ENCODE data around the gene INAFM2. TPM values are rescaled to one million over a fixed set of nuclear protein-coding genes. Genes with fewer than 3 reads are reported as not detected.

INAFM2 gene
- total and polyA plus RNA-seq, 4 donors: 3.3 to 5.7 (median 4.4) TPM

- H3K4me3 ChIP-seq (ENCODE audit: low read depth in 1 of 3, low read length in 3 of 3): no peak overlapping the region
- no peaks in the 10 kb centered on the region for H3K9me3 ChIP-seq (ENCODE audit: control insufficient read depth in 4 of 4, low read length in 3 of 4)
- WGBS: 84% methylated on average over 10 of the region's 10 CpGs
- no peak for DNase-seq (ENCODE audit: low spot score)
- H3K27me3 ChIP-seq (ENCODE audit: control insufficient read depth in 4 of 4, insufficient read depth in 4 of 4, low read length in 3 of 4): no peaks in the 10 kb centered on the region
- peaks cover 7 to 27% (median 17%) of the 10 kb centered on the region in 4 donors for H3K4me1 ChIP-seq (ENCODE audit: control insufficient read depth in 4 of 4, insufficient read depth in 4 of 4, low read length in 3 of 4)
- H3K9ac ChIP-seq (ENCODE audit: low read depth in 1 of 2, low read length in 2 of 2): no peak overlapping the region
- no peaks in the 10 kb centered on the region for H3K36me3 ChIP-seq (ENCODE audit: control insufficient read depth in 4 of 4, insufficient read depth in 3 of 4, low read depth in 1 of 4, low read length in 3 of 4)
- TF ChIP-seq RAD21 (IDR thresholded peaks at IDR 0.05) (no peak), HNF4A (conservative IDR thresholded peaks at IDR 0.05) (no peak), FOXA1 (IDR thresholded peaks at IDR 0.05) (no peak), REST (IDR thresholded peaks at IDR 0.05) (no peak), RXRA (IDR thresholded peaks at IDR 0.05) (no peak), TAF1 (conservative IDR thresholded peaks at IDR 0.05) (no peak), CTCF (IDR thresholded peaks at IDR 0.05; ENCODE audit: low read depth, low read length, missing input control) (no peak), JUND (IDR thresholded peaks at IDR 0.05) (no peak), ATF3 (IDR thresholded peaks at IDR 0.05) (no peak), MAX (IDR thresholded peaks at IDR 0.05) (no peak), EGR1 (IDR thresholded peaks at IDR 0.05; ENCODE audit: low read depth in 2 of 2) (no peak), FOXA2 (IDR thresholded peaks at IDR 0.05) (no peak), GABPA (IDR thresholded peaks at IDR 0.05 in 1 of 2, conservative IDR thresholded peaks at IDR 0.05 in 1 of 2) (no peak), ZBTB33 (IDR thresholded peaks at IDR 0.05) (no peak)
- no peak overlapping the region for H3K27ac ChIP-seq (ENCODE audit: low read depth in 1 of 2, low read length in 2 of 2)
Observed at GRCh38 chr15:40343512-40343911, 20.0 kb downstream of the INAFM2 start.

- no peaks in the 10 kb centered on the region for H3K9me3 ChIP-seq (ENCODE audit: control insufficient read depth in 4 of 4, low read length in 3 of 4)
- H3K27ac ChIP-seq (ENCODE audit: low read depth in 1 of 2, low read length in 2 of 2): no peak overlapping the region
- no peaks in the 10 kb centered on the region for H3K36me3 ChIP-seq (ENCODE audit: control insufficient read depth in 4 of 4, insufficient read depth in 3 of 4, low read depth in 1 of 4, low read length in 3 of 4)
- 39% methylated on average over 6 of the region's 6 CpGs for WGBS
- H3K4me1 ChIP-seq (ENCODE audit: control insufficient read depth in 4 of 4, insufficient read depth in 4 of 4, low read length in 3 of 4): peaks cover 7 to 20% (median 16%) of the 10 kb centered on the region in 4 donors
- H3K9ac ChIP-seq (ENCODE audit: low read depth in 1 of 2, low read length in 2 of 2): no peak overlapping the region
- H3K4me3 ChIP-seq (ENCODE audit: low read depth in 1 of 3, low read length in 3 of 3): no peak overlapping the region
- DNase-seq (ENCODE audit: low spot score): no peak
- H3K27me3 ChIP-seq (ENCODE audit: control insufficient read depth in 4 of 4, insufficient read depth in 4 of 4, low read length in 3 of 4): no peaks in the 10 kb centered on the region
- TF ChIP-seq JUND (IDR thresholded peaks at IDR 0.05) (no peak), ZBTB33 (IDR thresholded peaks at IDR 0.05) (no peak), NR2F2 (IDR thresholded peaks at IDR 0.05) (no peak), REST (IDR thresholded peaks at IDR 0.05) (no peak)
Observed at GRCh38 chr15:40344217-40344616, 20.7 kb downstream of the INAFM2 start.

Data from liver (tissue), 9 donors.